Fibroblast of skin of back (primary cell): Measurements from ENCODE around the gene GNAS.

Source experiments
- DNase-seq: peaks from one replicate; pipeline ENCODE4 v3.0.0-alpha.2; 2013

The GNAS gene

DNA sequence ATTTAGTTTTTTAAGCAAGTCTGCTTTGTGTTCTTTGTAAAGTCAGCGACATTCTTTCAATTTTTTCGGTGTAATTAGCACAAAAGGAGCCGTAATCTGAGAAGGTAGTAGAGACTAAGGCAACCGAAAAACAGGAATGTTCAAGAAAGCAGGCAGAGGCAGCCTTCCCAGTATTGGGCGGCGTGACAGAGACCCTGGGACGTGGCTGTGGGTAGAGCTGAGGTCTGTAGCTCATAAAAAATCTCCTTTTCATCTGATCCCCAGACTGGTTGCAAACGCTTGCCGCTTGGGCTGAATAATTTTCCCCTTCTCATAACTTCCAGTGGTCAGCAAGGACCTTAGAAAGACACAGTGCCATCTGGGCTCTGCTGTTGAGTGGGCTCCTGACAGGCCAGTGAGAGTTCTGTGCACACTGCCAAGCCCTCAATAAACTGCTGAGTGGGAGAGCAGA lies 30.8 kb downstream of the GNAS start:
- peak; percentile 76 for DNase-seq

DNA sequence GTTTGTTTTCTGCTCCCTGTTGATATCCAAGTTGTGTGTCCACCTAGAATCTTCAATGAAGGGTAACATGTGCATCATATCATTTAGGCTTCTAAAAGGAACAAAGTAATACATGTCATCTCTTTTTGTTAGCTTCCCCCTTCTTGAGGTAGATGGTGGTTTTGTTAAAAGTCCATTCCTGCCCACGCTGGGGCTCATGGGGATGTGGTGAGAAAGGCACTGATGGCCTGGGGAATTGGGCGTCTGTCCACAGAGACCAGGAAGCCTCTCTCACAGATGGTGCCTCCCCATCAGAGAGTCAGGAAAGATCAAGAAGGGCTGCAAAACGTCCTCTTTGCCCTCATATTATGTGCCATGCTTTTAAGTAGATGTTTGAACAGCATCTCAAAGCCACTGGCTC lies 32.5 kb downstream of the GNAS start:
- no peak for DNase-seq

DNA sequence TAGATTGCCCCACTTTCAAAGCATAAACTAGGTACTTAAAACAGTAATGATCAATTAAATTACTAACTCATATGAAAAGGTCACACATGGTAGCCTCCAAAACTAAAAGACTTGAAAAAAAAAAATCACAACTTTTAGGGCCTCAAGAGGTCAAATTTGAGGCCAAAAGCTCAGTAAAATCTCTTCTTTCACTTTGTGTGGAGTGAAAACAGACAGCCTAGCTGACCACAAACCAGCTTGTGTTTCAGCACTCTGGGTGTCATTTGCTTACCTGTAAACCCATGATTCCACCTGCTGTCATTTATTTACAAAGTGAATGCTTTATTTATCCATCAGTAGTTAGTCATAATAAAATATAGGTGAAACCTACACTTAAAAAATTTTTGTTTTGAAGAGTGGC lies 34.0 kb downstream of the GNAS start:
- DNase-seq = no peak

DNA sequence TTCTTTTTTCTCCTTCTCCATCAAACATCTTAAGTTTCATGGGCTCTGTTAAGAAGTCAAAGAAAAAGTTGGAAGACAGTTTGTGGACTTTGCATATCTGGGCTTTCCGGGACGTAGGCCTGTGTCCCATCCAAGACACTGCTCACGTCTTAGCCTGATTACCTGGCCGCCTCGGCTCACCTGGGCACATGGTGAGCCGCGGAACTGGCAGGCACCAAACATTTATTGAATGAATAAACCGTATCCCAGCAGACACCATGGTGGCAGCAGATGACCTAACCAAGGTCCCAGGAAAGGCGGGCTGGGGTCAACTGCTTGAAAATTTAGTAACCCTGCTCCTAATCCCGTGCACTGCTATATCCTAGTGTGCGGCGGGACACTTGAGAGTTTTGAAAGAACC lies 35.6 kb downstream of the GNAS start:
- no peak for DNase-seq

DNA sequence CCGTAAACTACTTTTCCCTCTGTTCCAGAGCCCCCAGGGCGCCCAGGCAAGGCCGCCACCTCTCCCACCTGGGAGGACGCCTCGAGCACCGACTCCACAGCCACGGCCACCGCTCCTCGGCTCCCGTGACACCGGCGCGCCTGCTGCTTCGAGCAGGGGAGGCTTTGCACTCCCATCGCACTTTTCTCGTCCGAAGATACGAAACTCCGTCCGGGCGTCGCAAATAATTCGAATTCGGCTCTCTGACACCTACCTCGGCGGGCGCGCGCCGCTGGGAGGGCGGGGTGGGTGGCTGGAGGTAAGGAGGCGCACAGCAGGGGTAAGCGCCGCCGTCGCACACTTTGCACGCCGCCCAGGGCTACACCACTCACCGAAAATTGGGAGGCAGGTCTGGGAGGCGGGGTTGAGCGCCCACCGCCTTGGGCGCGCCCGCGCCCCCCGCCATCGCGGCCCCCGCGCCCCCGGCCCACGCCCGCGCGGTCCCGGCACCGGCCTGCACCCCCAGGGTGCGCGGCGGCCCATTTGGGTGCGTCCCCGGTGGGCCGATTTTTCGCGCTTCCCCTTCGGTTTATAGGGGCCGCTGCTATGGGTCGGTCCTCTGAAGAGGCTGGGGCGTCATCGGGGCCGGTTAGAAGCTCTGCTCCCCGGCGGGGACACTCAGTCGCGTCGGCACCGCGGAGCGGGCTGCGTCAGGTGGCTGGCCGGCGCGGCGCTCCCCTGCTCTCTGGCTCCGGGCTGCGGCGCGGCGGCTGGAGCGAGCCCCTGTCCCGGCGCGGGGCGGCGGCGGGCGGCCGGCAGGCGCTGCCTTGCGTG lies 36.2 kb downstream of the GNAS start:
- DNase-seq = peak; percentile 79

DNA sequence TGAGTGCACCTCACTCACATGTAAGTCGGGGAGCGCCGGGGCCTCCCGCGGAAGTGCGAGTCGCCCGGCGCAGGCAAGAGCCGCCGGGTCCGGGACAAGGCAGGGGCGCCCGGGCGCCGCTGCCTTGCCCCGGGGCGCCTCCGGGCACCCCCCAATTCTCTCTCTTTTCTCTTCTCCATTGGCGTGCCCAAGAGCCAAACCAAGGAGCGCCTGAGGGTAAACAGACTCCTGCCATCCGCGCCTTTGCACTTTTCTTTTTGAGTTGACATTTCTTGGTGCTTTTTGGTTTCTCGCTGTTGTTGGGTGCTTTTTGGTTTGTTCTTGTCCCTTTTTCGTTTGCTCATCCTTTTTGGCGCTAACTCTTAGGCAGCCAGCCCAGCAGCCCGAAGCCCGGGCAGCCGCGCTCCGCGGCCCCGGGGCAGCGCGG lies 36.8 kb downstream of the GNAS start:
- DNase-seq = no peak

DNA sequence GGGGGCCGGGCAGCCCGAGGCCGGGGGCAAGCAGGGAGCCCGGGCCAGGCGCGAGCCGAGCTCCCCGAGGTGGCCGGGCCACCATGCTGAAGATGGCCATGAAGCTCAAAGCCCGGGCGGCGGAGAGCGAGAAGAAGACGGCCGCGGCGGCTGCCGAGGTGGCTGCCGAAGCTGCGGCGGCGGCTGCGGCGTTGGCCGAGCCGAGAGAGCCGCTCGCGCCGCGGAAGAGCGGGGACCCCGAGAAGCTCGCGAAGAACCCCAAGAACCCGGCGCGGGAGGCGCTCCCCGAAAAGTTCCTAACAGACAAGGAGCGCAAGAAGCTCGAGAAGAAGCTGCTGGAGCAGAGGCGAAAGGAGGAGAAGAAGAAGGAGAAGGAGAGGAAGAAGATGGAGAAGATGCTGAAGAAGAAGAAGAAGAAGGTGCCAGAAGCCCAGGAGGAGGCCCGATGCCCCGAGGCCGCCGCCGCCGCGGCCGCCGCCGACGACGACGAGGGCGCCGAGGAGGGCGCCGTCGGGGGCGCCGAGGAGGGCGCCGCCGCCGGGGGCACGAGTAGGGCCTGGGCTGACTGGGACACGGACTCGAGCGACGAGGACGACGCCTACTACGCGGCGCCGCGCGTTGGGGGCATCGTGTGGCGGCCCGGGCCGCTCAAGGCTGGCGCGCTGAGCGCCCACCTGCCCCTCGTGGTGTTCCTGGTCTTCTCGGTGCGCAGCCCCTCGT lies 37.4 kb downstream of the GNAS start:
- no peak for DNase-seq

DNA sequence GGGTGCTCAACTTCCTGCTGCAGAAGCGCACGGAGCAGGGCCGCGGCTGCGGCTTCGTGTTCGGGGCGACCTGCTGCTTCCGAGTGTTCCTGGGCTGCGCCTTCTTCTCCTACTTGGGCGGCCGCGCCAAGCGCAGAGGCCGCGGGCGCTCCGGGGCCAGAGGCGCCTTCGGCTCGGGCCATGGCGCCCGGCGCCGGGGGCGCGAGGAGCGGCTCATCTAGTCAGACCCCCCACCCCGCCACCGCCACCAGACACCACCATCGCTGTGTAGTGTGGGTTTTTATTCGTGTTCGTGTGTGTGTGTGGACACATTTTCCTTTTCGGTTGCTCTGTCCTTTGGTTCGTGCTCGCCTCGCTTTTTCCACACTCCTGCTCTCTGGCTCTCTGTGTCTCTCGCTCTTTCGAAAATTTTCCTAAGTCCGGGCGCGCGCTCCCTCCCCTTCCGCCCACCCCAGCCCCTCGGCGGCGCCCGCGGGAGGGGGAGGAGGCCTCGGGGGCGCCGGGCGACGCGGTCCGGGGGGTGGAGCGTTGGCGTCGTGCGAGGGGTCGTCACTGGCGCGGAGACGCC lies 38.1 kb downstream of the GNAS start:
- peak; percentile 88 for DNase-seq

DNA sequence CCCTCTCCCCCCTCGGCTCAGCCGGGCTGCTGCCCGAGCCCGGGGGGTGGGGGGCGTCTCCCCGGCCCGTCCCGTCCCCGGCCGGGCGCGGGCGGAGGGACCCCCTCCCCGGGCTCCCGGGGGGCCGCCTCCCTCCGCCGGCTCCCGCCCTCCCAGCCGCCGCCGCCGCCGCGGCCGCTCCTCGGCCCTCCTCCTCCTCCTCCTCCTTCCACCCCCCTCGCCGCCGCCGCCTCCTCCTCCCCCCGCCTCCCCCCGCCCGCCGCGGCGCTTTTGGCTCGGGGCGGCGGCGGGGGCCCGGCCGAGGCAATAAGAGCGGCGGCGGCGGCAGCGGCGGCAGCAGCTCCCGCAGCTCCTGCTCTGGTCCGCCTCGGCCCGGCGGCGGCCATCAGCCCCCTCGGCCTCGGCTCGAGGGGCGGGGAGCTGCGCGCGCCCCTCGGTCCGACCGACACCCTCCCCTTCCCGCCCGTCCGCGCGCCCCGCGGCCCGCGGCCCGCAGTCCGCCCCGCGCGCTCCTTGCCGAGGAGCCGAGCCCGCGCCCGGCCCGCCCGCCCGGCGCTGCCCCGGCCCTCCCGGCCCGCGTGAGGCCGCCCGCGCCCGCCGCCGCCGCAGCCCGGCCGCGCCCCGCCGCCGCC lies 38.7 kb downstream of the GNAS start:
- DNase-seq = peak; percentile 84

DNA sequence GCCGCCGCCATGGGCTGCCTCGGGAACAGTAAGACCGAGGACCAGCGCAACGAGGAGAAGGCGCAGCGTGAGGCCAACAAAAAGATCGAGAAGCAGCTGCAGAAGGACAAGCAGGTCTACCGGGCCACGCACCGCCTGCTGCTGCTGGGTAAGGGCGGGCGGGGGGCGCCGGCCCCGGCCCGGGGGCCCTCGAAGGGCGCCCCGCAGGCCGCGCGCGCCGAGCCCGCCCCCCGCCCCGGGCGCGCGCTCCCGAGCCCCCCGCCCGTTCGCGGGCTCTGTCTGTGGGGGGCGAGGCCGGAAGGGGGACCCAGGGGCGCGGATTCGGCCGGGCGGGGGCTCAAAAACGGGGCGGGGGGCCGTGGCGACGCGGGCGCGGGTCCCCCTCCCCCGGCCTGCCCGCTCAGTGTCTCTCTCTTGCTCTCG lies 39.2 kb downstream of the GNAS start:
- peak; percentile 50 for DNase-seq

DNA sequence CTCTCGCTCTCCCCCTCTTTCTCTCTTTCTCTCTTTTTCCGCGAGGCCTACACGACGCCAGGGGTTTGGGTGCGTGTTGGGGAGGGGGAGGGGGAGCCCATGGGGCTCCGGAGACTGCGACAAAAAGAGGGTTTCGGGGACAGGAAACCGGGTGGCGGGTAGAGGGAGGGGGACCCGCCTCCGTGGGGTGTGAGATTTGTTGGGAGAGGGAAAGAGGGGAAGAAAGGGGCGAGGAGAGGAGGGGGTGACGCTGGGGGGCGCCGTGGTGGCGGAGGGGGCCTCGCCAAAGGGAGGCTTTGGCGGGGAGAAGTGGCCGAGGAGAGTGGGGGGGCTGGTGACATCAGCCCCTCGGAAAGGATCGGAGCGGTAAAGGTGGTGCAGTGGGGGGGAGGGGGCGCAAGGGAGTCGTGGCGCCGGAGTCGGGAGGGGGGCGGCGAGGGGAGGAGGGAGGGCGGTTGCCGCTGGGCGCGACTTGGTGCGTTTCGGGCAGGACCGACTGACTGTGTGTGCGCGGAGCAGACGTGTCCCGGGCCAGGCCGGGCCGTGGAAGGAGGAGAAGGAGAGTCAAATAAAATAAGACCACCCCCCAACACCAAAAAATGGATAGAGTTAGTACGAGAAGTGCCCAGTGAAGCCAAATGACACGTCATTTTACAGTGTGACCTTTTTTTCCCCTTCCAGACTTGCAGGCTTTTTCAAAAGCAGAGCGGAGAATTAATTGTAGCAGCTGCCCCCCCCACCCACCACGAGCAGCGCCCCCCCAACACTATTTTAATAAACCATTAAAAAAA lies 39.8 kb downstream of the GNAS start:
- DNase-seq = peak; percentile 72

DNA sequence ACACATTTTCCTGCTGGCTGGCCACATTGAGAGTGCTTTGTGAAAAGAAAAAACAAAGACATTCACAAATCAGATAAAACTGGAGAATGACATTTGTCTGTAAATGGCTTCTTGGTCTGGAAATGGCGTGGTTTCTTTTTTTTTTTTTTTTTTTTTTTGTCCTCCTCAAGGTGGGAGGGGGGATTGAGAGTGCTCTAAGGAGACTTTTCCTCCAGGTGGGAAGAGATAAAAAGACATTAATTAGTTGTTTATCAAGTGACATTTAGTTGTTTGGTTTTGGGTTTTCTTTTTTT lies 40.4 kb downstream of the GNAS start:
- no peak for DNase-seq

DNA sequence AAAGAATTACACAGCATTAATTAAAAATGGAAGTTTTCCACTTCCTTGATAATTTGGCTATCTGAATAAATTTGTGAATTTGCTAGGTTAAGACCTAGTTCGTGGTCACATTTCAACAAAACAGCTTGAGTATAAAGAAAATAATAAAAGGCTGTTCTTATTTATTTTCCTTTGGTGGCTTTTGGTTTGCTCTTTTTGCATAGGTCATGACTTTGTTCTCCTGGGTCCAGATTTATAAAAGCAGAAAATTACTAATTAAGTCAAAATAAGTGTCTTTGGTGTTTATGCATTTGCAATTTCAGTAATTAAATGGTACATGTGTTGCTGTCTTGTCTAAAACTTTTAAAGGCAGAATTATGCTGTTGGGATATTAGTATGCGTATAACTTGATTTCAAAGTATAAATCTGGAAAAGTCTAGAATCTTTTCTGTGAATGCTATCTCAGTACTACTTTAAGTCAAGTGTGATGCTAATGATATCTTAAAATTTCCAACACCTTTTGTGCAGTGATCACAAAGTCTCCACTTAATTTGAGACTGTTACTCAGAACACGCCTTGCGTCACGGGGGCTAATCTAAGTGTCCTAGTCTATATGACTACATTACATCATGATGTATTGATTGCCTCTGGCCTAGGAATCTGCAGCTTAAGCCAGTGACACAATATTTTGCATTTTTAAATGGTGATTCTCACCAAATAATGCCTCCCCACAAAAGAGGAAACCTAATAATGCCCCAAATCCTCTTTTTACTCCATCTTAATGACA lies 41.0 kb downstream of the GNAS start:
- no peak for DNase-seq

DNA sequence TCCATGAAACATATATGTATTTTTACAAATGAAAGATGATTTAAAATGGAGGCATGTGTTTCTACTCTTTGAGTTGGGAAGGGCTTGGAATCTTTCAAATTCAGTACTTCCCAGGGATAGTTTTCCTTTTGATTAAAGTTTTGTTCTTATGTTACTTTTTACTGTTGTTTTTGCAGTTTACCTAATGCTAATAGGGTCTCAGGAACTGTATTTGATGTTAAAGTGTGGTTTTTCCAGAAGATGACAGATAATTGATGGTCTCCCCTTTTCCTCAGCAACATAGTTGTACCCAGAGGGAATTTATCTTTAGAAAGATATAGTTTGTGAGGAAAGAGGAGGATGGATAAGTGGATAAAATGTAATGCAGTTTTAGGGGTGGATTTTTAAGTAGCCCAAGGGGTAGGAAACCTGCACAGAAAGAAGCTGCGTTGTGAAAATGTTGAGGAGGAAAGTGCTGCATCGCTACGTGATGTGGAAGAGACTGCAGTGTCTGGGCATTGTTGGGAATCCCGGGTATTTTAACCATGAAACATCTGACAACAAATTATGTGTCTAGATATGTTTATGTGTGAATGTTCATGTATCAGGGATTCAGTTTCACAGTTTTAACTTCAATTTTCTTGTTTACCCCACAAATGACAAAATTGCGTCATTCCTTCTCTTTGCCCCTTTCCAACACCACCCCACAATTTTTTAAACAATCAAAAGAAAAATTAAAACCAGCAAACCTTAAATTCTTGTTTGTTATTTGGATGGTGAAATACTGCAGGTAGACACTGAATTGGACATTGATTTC lies 42.3 kb downstream of the GNAS start:
- no peak for DNase-seq

DNA sequence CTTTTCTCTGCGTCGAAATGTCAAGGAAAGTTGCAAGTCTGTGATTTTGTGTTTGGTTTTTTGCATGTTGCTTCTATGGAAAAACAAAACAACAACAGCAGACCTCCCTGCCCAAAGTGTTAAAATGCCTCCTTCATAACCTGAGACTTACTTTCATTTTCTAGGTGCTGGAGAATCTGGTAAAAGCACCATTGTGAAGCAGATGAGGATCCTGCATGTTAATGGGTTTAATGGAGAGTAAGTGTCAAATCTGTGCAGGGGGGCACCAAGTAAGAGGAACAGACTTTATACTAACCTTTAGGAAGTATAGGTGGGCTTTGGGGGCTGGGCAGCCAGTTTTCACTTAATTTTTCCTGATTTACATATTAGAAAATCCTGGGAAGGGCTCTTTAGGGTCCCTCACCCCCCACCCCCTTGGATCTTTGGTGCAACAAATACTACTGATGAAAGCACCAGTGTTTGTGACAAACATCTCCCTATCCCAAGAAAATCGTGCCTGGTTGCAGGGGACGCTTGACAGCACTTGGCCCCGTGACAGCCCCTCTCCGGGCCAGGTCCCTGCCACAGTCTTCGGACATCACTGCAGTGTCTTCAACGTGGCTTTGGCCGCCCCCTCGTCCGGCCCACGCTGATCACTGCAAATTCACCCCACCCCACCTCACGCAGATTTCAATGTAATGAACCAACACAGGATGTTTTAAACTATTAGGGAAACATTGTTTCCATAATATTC lies 43.1 kb downstream of the GNAS start:
- no peak for DNase-seq

DNA sequence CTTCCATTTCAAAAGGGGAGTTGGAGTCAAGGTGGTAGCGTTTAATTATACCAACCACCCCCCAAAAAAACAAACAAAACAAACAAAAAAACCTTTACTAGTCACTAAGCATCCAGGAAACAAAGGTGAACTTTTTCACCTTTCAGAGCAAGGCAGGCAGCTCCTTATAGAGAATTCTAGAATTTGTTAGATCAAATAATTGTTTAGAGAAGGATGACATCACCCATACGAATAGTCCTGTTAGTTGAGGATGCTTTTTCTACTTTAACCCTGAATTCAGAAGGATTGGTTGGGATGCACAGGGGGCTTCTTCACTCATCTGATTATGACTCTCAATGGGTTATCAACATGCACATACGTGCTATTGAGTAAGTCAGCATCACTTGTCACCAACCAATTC lies 44.3 kb downstream of the GNAS start:
- DNase-seq = no peak

DNA sequence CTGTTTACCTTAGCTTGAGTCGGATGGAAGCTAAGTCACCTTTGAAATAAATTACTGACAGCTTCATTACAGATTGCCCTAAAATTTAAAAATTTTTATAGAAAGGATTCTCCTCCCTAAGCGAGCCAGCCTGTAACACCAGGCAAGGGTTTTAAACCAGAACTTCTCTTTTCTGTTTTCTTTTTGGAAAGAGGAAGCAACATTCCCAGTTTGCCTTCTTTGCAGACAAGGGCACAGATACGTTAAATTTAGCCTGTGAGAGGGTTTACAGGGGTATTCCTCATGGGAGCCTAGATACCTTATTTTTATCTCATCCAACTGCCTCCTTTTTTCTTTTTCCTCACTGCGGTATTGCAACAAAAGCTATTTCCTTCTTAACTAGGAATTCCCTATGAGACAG lies 45.0 kb downstream of the GNAS start:
- DNase-seq = no peak

DNA sequence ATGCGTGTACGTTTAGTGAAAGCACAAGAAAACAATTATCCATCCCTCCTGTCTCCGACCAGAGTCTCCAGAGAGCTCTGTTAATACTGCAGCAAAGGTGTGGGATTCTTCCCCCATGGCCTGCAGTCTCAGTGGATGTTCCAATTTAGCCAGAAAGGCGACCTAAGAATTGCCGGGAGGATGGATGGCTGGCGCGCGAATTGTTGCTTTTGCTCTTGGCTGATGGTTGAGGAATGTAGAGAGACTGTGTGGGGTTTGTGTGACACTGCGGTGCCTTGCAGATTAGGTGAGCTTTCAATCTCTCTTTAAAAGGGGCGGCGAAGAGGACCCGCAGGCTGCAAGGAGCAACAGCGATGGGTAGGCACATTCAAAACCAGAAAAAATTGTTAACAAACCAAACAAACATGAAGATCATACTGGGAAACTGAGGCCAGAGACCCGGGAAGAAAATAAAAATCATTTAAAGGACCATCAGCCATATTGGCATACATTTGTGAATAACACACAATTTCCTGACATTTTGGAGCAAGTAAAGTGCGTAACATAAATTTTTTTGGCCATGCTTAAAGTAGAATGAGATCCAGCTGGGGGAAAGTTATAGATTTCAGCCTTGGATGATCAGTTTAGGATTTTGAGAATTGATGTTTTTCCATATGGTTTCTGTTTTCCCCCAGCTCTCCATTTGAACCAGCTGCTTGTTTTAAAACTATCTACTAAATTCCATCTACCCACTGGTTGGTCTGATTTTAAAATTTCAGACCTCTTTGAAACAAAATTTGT lies 46.3 kb downstream of the GNAS start:
- DNase-seq = no peak

DNA sequence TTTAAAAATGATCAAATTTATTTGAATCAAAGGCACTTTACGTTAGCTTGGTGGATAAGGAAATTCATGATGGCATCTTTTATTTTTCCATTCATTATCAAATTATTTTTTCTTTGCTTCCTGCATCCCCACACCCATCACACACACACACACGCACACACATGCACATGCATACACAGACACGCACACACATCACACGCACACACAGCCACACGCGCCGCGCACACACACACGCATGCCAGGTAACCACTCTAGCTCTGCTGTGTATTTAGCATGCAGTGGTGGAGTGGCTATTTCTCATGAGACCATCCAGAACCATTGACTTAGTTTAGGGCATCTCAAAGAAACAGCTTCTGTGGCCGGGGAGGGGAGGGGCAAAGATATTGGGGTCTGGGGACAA lies 47.0 kb downstream of the GNAS start:
- DNase-seq = no peak
